ENCODE measurements around the gene ENTREP3.
"Not testable (repeated sequence)": the region's sequence is repeated elsewhere in the genome, so short reads cannot be mapped to it uniquely, and the experiment has no call there.

ENTREP3 gene

DNA sequence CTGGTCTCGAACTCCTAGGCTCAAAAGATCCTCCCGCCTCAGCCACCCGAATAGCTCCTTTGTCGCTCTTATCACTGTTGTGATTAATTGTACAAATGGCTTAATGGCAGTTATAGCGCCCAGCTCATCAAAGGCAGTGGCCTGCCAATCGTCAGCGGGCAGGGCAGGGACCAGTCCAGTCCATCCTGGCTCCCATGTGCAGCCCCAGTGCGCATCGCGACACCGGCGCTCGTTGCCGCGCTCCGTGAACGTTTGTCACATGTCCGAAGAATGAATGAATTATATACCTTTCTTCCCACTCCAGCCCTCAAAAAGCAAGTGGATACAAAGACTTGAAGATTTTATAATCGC, 28.4 kb downstream of the ENTREP3 start:
- ChIA-PET CTCF (interaction anchor here (0.7 to 6.9 kb wide), 12 partner anchors 17 to 135 kb away, joined by 3 to 68 read pairs (median 5); partner anchors contain the start of genes KRTCAP2, MTX1, THBS3 and TRIM46), POLR2A (interaction anchor here (1.3 to 2.2 kb wide), 3 partner anchors 17 to 52 kb away, joined by 3 to 9 read pairs (median 8); partner anchors contain the start of gene MTX1)
- Histone ChIP-seq H3K9me3 (ENCODE audit: control extremely low read depth in 1 of 5, control insufficient read depth in 4 of 5, insufficient read depth in 2 of 5, low read depth in 1 of 5, low read length in 4 of 5) (no peaks in the 10 kb centered on the region), H3K27me3 (replicated peaks in 2 of 5; ENCODE audit: control insufficient read depth in 4 of 5, insufficient read depth in 5 of 5, low read length in 4 of 5) (no peaks in the 10 kb centered on the region), H3K36me3 (ENCODE audit: control insufficient read depth in 4 of 4, insufficient read depth in 4 of 4, low read length in 3 of 4) (peaks cover 0 to 4% (median 0%) of the 10 kb centered on the region in 4 experiments), H3K4me3 (ENCODE audit: control insufficient read depth in 1 of 7, extremely low read depth in 1 of 7, insufficient read depth in 4 of 7, low read depth in 2 of 7, low read length in 6 of 7) (peak overlapping the region in 6 of 7 experiments; percentile 68 to 85 (median 76)), H3K4me1 (ENCODE audit: control extremely low read depth in 1 of 4, control insufficient read depth in 4 of 4, insufficient read depth in 4 of 4, low read length in 3 of 4) (peaks cover 8 to 48% (median 39%) of the 10 kb centered on the region in 4 experiments), H3K27ac (ENCODE audit: insufficient read depth in 1 of 2, low read depth in 1 of 2, low read length in 2 of 2, poor library complexity in 1 of 2, severe bottlenecking in 2 of 2) (peak overlapping the region; percentile 74 to 85)
- peak in 2 of 3 donors; percentile 61 to 68 for DNase-seq
- 0% methylated on average over 15 of the region's 19 CpGs for WGBS (ENCODE audit: insufficient coverage)

DNA sequence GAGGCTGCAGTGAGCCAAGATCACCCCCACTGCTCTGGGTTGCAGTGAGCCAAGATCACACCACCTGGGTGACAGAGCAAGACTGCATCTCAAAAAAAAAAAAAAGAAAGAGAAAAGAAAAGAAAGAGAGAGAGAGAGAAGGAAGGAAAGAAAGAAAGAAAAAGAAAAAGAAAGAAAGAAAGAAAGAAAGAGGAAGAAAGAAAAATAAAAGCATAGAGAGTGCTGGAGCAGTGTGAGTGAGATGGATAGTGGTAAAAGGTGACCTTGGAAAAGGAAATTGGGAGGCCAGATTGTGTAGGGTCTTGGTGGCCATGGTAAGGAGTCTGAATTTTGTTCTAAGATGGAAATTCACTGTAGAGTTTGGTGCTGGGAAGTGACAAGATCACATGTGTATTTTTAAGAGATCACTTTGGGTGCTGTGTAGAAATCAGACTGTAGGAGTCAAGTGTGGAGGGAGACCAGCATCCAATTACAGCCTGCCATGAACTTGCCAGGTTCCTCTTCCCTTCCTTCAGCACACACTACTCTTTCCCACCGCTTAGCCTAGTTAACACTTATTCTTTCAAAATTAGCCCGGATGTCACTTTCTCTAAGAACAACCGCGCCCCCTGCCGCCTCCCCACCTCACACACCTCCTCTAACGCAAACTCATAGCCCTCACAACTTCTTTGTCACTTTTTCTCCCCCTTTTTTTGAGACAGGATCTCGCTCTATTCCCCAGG, 28.9 kb downstream of the ENTREP3 start:
- POLR2A ChIA-PET, result interaction anchor here (1.3 to 2.2 kb wide), 3 partner anchors 17 to 51 kb away, joined by 3 to 9 read pairs (median 8); partner anchors contain the start of gene MTX1

DNA sequence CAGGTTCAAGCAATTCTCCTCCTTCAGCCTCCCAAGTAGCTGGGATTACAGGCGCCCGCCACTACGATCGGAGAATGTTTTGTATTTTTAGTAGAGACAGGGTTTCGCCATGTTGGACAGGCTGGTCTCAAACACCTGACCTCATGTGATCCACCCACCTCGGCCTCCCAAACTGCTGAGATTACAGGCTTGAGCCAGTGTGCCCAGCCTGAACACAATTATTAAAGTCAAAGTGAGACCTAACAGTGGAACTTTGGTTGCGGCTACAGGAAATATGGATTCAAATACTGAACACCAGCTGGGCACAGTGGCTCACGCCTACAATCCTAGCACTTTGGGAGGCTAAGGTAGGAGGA, 29.9 kb downstream of the ENTREP3 start:
- CTCF ChIA-PET, result interaction anchor here (1.5 to 6.9 kb wide), 5 partner anchors 17 to 50 kb away, joined by 3 to 68 read pairs (median 14); partner anchors contain the start of genes KRTCAP2, MTX1, THBS3 and TRIM46
- H3K27me3 ChIP-seq (replicated peaks in 2 of 5; ENCODE audit: control insufficient read depth in 4 of 5, insufficient read depth in 5 of 5, low read length in 4 of 5); DNase-seq; POLR2A ChIA-PET; H3K9me3 ChIP-seq (ENCODE audit: control extremely low read depth in 1 of 5, control insufficient read depth in 4 of 5, insufficient read depth in 2 of 5, low read depth in 1 of 5, low read length in 4 of 5); H3K36me3 ChIP-seq (ENCODE audit: control insufficient read depth in 4 of 4, insufficient read depth in 4 of 4, low read length in 3 of 4): not testable (repeated sequence)
- 100% methylated on average over 4 of the region's 8 CpGs for WGBS (ENCODE audit: insufficient coverage)
- Histone ChIP-seq H3K4me1 (ENCODE audit: control extremely low read depth in 1 of 4, control insufficient read depth in 4 of 4, insufficient read depth in 4 of 4, low read length in 3 of 4) (peaks cover 8 to 52% (median 40%) of the 10 kb centered on the region in 4 experiments), H3K27ac (ENCODE audit: insufficient read depth in 1 of 2, low read depth in 1 of 2, low read length in 2 of 2, poor library complexity in 1 of 2, severe bottlenecking in 2 of 2) (peak overlapping the region in 1 of 2 experiments; percentile 85), H3K4me3 (ENCODE audit: control insufficient read depth in 1 of 7, extremely low read depth in 1 of 7, insufficient read depth in 4 of 7, low read depth in 2 of 7, low read length in 6 of 7) (peak overlapping the region in 1 of 7 experiments; percentile 85)

More for the DNA sequence above, 28.9 kb downstream of the ENTREP3 start:
- CTCF ChIA-PET, result interaction anchor here (0.7 to 6.9 kb wide), 13 partner anchors 18 to 135 kb away, joined by 3 to 68 read pairs (median 5); partner anchors contain the start of genes KRTCAP2, MTX1, THBS3 and TRIM46
- H3K27ac ChIP-seq (ENCODE audit: insufficient read depth in 1 of 2, low read depth in 1 of 2, low read length in 2 of 2, poor library complexity in 1 of 2, severe bottlenecking in 2 of 2), result peak overlapping the region; percentile 74 to 85
- 0% methylated on average over 7 of the region's 7 CpGs for WGBS (ENCODE audit: insufficient coverage)
- peak overlapping the region in 6 of 7 experiments; percentile 68 to 85 (median 76) for H3K4me3 ChIP-seq (ENCODE audit: control insufficient read depth in 1 of 7, extremely low read depth in 1 of 7, insufficient read depth in 4 of 7, low read depth in 2 of 7, low read length in 6 of 7)
- peaks cover 8 to 48% (median 40%) of the 10 kb centered on the region in 4 experiments for H3K4me1 ChIP-seq (ENCODE audit: control extremely low read depth in 1 of 4, control insufficient read depth in 4 of 4, insufficient read depth in 4 of 4, low read length in 3 of 4)
- H3K9me3 ChIP-seq (ENCODE audit: control extremely low read depth in 1 of 5, control insufficient read depth in 4 of 5, insufficient read depth in 2 of 5, low read depth in 1 of 5, low read length in 4 of 5), result no peaks in the 10 kb centered on the region
- peak; percentile 82 to 95 (median 95) for DNase-seq
- H3K36me3 ChIP-seq (ENCODE audit: control insufficient read depth in 4 of 4, insufficient read depth in 4 of 4, low read length in 3 of 4), result peaks cover 0 to 4% (median 0%) of the 10 kb centered on the region in 4 experiments
- H3K27me3 ChIP-seq (replicated peaks in 2 of 5; ENCODE audit: control insufficient read depth in 4 of 5, insufficient read depth in 5 of 5, low read length in 4 of 5), result no peaks in the 10 kb centered on the region

DNA sequence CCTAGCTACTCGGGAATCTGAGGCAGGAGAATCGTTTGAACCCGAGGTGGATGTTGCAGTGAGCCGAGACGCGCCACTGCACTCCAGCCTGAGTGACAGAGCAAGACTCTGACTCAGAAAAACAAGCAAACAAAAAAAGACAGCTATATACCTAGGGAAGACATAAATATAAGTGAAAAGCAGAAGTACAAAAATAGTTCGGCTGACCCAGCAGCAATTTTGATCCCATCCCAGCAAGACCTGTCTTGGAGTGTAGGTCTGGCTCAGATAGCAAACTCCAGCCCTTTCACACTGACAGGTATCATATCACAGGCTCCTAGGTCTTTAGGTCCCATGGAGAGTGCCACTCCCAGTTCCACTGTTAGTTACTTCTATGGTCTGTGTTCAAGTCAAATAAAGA, 32.2 kb downstream of the ENTREP3 start:
- ChIA-PET CTCF (interaction anchor here (0.7 to 6.9 kb wide), 6 partner anchors 15 to 133 kb away, joined by 3 to 68 read pairs (median 9); partner anchors contain the start of genes KRTCAP2, MTX1, THBS3 and TRIM46), POLR2A (no interaction called here)
- Histone ChIP-seq H3K9me3 (ENCODE audit: control extremely low read depth in 1 of 5, control insufficient read depth in 4 of 5, insufficient read depth in 2 of 5, low read depth in 1 of 5, low read length in 4 of 5) (no peaks in the 10 kb centered on the region), H3K27ac (ENCODE audit: insufficient read depth in 1 of 2, low read depth in 1 of 2, low read length in 2 of 2, poor library complexity in 1 of 2, severe bottlenecking in 2 of 2) (peak overlapping the region in 1 of 2 experiments; percentile 52), H3K4me1 (ENCODE audit: control extremely low read depth in 1 of 4, control insufficient read depth in 4 of 4, insufficient read depth in 4 of 4, low read length in 3 of 4) (peaks cover 17 to 67% (median 50%) of the 10 kb centered on the region in 4 experiments), H3K4me3 (ENCODE audit: control insufficient read depth in 1 of 7, extremely low read depth in 1 of 7, insufficient read depth in 4 of 7, low read depth in 2 of 7, low read length in 6 of 7) (peak overlapping the region in 1 of 7 experiments; percentile 40), H3K27me3 (replicated peaks in 2 of 5; ENCODE audit: control insufficient read depth in 4 of 5, insufficient read depth in 5 of 5, low read length in 4 of 5) (no peaks in the 10 kb centered on the region), H3K36me3 (ENCODE audit: control insufficient read depth in 4 of 4, insufficient read depth in 4 of 4, low read length in 3 of 4) (peaks cover 0 to 4% (median 0%) of the 10 kb centered on the region in 4 experiments)
- DNase-seq, result peak in 2 of 3 donors; percentile 48 to 53
- WGBS (ENCODE audit: insufficient coverage), result 20% methylated on average over 2 of the region's 7 CpGs

DNA sequence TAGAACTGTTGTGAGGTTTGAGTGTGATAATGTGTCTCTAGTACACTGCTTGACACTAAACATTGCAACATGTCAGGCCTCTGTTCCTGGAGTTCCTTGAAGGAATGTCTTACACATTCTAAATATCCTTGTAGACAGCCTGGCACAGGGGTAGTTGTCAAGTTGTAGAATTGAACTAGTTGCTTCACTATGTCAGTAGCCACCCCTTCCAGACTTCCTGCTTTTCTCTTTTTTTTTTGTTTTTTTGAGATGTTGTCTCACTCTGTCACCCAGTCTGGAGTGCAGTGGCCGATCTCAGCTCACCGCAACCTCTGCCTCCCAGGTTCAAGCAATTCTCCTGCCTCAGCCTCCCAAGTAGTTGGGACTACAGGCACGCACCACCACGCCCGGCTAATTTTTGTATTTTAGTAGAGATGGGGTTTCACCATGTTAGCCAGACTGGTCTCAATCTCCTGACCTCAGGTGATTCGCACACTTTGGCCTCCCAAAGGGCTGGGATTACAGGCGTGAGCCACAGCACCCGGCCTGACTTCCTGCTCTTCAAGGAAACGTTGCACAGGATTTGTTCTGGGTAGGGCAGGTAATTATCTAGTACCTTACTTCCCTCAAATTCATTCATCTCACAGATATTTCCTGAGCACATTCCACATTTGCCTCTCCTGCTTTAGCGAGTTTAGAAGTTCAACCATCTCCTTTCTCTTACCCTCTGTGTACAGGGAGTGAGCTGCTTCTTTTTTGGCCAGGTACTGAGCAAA, 34.9 kb downstream of the ENTREP3 start:
- DNase-seq; H3K9me3 ChIP-seq (ENCODE audit: control extremely low read depth in 1 of 5, control insufficient read depth in 4 of 5, insufficient read depth in 2 of 5, low read depth in 1 of 5, low read length in 4 of 5); H3K27ac ChIP-seq (ENCODE audit: insufficient read depth in 1 of 2, low read depth in 1 of 2, low read length in 2 of 2, poor library complexity in 1 of 2, severe bottlenecking in 2 of 2); H3K4me3 ChIP-seq (ENCODE audit: control insufficient read depth in 1 of 7, extremely low read depth in 1 of 7, insufficient read depth in 4 of 7, low read depth in 2 of 7, low read length in 6 of 7); H3K27me3 ChIP-seq (replicated peaks in 2 of 5; ENCODE audit: control insufficient read depth in 4 of 5, insufficient read depth in 5 of 5, low read length in 4 of 5); POLR2A ChIA-PET: not testable (repeated sequence)
- CTCF ChIA-PET, result interaction anchor here (4.0 kb wide), 1 partner anchor 14 kb away, joined by 15 read pairs; the partner anchor contains the start of gene THBS3
- WGBS (ENCODE audit: insufficient coverage), result 92% methylated on average over 4 of the region's 10 CpGs
- peaks cover 15 to 44% (median 29%) of the 10 kb centered on the region in 4 experiments for H3K4me1 ChIP-seq (ENCODE audit: control extremely low read depth in 1 of 4, control insufficient read depth in 4 of 4, insufficient read depth in 4 of 4, low read length in 3 of 4)
- H3K36me3 ChIP-seq (ENCODE audit: control insufficient read depth in 4 of 4, insufficient read depth in 4 of 4, low read length in 3 of 4), result peaks cover 3 to 13% (median 5%) of the 10 kb centered on the region in 4 experiments

DNA sequence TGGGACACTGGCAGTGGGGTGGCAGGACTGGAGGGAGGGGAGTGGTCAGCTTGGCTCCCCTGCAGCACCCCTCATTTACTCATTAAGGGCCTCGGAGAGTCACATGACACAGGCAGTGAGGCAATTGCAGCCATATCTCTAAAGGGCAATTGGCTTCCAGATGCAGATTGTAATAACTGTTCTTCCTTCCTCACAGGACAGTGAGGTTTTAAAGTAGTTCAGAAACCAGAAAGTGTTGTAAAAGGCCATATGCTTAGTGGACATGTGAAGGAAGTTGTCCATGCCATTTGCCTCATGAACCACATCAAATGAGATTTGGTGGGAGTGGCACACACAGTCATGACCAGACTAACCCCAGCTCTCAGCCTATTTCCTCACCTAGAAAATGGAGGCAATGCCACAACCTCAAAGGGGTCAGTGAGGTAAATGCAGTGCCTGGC, 35.7 kb downstream of the ENTREP3 start:
- Histone ChIP-seq H3K27ac (ENCODE audit: insufficient read depth in 1 of 2, low read depth in 1 of 2, low read length in 2 of 2, poor library complexity in 1 of 2, severe bottlenecking in 2 of 2) (peak overlapping the region in 1 of 2 experiments; percentile 43), H3K4me3 (ENCODE audit: control insufficient read depth in 1 of 7, extremely low read depth in 1 of 7, insufficient read depth in 4 of 7, low read depth in 2 of 7, low read length in 6 of 7) (peak overlapping the region in 4 of 7 experiments; percentile 13 to 58 (median 39)), H3K9me3 (ENCODE audit: control extremely low read depth in 1 of 5, control insufficient read depth in 4 of 5, insufficient read depth in 2 of 5, low read depth in 1 of 5, low read length in 4 of 5) (no peaks in the 10 kb centered on the region), H3K4me1 (ENCODE audit: control extremely low read depth in 1 of 4, control insufficient read depth in 4 of 4, insufficient read depth in 4 of 4, low read length in 3 of 4) (peaks cover 13 to 37% (median 25%) of the 10 kb centered on the region in 4 experiments), H3K27me3 (replicated peaks in 2 of 5; ENCODE audit: control insufficient read depth in 4 of 5, insufficient read depth in 5 of 5, low read length in 4 of 5) (no peaks in the 10 kb centered on the region), H3K36me3 (ENCODE audit: control insufficient read depth in 4 of 4, insufficient read depth in 4 of 4, low read length in 3 of 4) (peaks cover 3 to 20% (median 10%) of the 10 kb centered on the region in 4 experiments)
- ChIA-PET POLR2A (interaction anchor here (0.9 kb wide), 1 partner anchor 43 kb away, joined by 3 read pairs; the partner anchor contains the start of gene SCAMP3), CTCF (interaction anchor here (1.0 to 4.0 kb wide), 3 partner anchors 13 to 31 kb away, joined by 3 to 15 read pairs (median 7); partner anchors contain the start of gene THBS3)
- DNase-seq, result peak in 2 of 3 donors; percentile 49 to 52
- WGBS (ENCODE audit: insufficient coverage), result 33% methylated on average over 1 of the region's 1 CpG
